Progenitor cell of endocrine pancreas (in vitro differentiated cells): ENCODE data around the gene EDN3. TPM values are rescaled to one million over a fixed set of nuclear protein-coding genes. Genes with fewer than 3 reads are reported as not detected.

ENCODE experiments used
- DNase-seq: peaks from one replicate; pipeline ENCODE4 v3.0.0; 2021; ENCODE audit warnings: low spot score; ENCODE audit not compliant: unreplicated experiment
- H3K27ac Mint-ChIP-seq: 2 replicates; pipeline ENCODE4 v1.8.0; 2021; ENCODE audit warnings: mild to moderate bottlenecking, moderate library complexity, mixed read lengths
- H3K27me3 Mint-ChIP-seq: 2 replicates; pipeline ENCODE4 v1.8.0; 2021; ENCODE audit warnings: mixed read lengths
- H3K36me3 Mint-ChIP-seq: 2 replicates; pipeline ENCODE4 v1.8.0; 2022; ENCODE audit warnings: mixed read lengths; ENCODE audit not compliant: insufficient read depth
- H3K4me1 Mint-ChIP-seq: 2 replicates; pipeline ENCODE4 v1.8.0; 2021; ENCODE audit warnings: low read depth, mixed read lengths
- H3K4me3 Mint-ChIP-seq: 2 replicates; pipeline ENCODE4 v1.8.0; 2021; ENCODE audit warnings: low read depth, mild to moderate bottlenecking, moderate library complexity, mixed read lengths
- H3K9me3 Mint-ChIP-seq: 2 replicates; pipeline ENCODE4 v1.8.0; 2021; ENCODE audit warnings: low read depth, mixed read lengths
- total RNA-seq: library from RNA; stranded (reverse); gene quantifications from 2 replicates; pipeline ENCODE4 v1.2.1, GENCODE V29; 2021
- TF ChIP-seq, protein P1 (sequence below): fragments of 200-600 bp; sonication (generic); IDR thresholded peaks from one replicate; pipeline ENCODE4 v1.5.0; 2021; ENCODE audit warnings: antibody characterized with exemption, mild to moderate bottlenecking; ENCODE audit not compliant: unreplicated experiment

EDN3 gene
- total RNA-seq, 1 donor from 2014 or later: 3.6 TPM

DNA sequence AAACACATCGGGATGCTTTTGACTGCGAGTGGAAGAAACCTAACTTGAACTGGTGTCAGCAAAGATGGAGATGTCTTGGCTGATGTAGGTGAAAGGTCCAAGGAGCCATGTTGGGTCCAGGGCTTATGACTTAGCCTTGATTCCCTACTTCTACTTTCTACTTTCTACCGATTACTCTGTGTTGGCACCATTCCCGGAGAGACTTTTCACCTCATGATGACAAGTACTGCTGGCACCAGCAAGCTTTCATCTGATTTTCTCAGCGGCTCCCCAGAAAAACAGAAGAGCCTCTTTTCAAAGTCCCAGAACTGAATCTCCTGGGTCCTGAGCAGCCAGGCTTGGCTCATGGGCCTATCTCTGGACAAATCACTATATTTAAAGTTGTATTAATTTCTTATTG is 4.9 kb upstream of the EDN3 start:
- Mint-ChIP-seq H3K4me3 (no peak overlapping the region), H3K27ac (no peak overlapping the region), H3K9me3 (no peaks in the 10 kb centered on the region), H3K36me3 (no peaks in the 10 kb centered on the region), H3K27me3 (peaks cover 87% of the 10 kb centered on the region), H3K4me1 (no peaks in the 10 kb centered on the region)
- DNase-seq: no peak
- TF ChIP-seq, protein P1, sequence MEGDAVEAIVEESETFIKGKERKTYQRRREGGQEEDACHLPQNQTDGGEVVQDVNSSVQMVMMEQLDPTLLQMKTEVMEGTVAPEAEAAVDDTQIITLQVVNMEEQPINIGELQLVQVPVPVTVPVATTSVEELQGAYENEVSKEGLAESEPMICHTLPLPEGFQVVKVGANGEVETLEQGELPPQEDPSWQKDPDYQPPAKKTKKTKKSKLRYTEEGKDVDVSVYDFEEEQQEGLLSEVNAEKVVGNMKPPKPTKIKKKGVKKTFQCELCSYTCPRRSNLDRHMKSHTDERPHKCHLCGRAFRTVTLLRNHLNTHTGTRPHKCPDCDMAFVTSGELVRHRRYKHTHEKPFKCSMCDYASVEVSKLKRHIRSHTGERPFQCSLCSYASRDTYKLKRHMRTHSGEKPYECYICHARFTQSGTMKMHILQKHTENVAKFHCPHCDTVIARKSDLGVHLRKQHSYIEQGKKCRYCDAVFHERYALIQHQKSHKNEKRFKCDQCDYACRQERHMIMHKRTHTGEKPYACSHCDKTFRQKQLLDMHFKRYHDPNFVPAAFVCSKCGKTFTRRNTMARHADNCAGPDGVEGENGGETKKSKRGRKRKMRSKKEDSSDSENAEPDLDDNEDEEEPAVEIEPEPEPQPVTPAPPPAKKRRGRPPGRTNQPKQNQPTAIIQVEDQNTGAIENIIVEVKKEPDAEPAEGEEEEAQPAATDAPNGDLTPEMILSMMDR: no peak

DNA sequence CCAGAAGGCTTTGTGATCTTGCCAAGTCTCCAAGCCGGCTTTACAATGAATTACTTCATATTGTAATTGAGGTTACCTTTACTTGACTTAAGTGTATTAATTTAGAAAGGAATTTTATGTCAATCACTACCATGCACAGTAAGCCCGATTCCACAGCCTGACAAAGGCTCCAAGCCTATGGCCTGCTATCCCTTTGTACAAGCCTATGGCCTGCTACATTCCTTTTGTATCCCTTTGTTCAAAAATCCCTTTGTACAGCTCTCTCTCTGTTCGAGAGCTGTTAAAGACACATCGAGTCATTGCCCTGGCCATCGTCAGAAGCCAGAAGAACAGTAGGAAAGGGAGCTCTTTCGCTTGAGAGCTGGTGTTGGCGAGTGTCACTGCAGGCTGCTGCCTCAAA is 2.7 kb upstream of the EDN3 start:
- no peaks in the 10 kb centered on the region for H3K9me3 Mint-ChIP-seq
- H3K27me3 Mint-ChIP-seq: peaks cover 88% of the 10 kb centered on the region
- H3K36me3 Mint-ChIP-seq: no peaks in the 10 kb centered on the region
- no peaks in the 10 kb centered on the region for H3K4me1 Mint-ChIP-seq
- H3K4me3 Mint-ChIP-seq: no peak overlapping the region
- no peak overlapping the region for H3K27ac Mint-ChIP-seq
- TF ChIP-seq, protein P1: no peak
- no peak for DNase-seq

DNA sequence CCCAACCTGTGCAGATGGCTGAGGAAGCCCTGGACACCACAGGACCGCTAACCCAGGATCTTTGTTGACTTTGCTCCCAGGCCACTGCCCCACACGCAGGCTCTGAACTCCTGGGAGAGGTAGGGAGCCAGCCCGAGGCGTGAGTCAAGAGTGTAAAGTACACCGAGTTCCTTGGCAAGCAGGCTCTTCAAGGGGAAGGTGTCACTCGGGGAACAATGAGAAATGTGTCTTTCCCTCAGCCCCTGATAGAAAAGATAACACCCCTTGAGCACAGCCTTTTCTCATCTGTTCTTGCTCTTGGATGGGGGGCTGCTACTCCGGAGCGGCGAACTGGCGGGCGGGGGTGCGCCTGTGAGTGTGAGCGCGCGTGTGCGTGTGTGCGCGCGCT is 472 bp upstream of the EDN3 start:
- peak overlapping the region; percentile 37 for H3K4me3 Mint-ChIP-seq
- no peaks in the 10 kb centered on the region for H3K4me1 Mint-ChIP-seq
- H3K27me3 Mint-ChIP-seq: peaks cover 91% of the 10 kb centered on the region
- no peak overlapping the region for H3K27ac Mint-ChIP-seq
- H3K36me3 Mint-ChIP-seq: peaks cover 3% of the 10 kb centered on the region
- TF ChIP-seq, protein P1: no peak
- H3K9me3 Mint-ChIP-seq: no peaks in the 10 kb centered on the region
- no peak for DNase-seq

DNA sequence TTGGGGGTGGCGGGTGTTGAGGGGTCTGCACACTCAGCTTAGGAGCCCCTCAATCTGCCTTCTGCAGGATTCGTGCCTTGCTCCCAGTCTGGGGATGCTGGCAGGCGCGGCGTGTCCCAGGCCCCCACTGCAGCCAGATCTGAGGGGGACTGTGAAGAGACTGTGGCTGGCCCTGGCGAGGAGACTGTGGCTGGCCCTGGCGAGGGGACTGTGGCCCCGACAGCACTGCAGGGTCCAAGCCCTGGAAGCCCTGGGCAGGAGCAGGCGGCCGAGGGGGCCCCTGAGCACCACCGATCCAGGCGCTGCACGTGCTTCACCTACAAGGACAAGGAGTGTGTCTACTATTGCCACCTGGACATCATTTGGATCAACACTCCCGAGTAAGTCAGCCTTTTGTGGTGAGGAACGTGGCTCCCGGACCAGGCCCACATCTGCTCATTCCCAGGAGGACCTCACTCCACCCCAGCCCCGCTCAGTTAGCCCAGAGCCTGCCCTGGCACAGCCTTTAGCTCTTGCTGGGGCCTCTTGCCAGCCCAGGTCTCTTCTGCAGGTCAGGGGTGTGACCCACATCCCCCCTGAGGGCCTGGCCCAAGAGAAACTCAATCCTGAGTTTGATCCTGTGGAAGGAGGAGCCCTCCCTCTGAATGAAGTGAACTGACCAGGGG is 1.1 kb downstream of the EDN3 start:
- Mint-ChIP-seq H3K4me1 (no peaks in the 10 kb centered on the region), H3K4me3 (peak overlapping the region; percentile 29)
- no peak for DNase-seq

DNA sequence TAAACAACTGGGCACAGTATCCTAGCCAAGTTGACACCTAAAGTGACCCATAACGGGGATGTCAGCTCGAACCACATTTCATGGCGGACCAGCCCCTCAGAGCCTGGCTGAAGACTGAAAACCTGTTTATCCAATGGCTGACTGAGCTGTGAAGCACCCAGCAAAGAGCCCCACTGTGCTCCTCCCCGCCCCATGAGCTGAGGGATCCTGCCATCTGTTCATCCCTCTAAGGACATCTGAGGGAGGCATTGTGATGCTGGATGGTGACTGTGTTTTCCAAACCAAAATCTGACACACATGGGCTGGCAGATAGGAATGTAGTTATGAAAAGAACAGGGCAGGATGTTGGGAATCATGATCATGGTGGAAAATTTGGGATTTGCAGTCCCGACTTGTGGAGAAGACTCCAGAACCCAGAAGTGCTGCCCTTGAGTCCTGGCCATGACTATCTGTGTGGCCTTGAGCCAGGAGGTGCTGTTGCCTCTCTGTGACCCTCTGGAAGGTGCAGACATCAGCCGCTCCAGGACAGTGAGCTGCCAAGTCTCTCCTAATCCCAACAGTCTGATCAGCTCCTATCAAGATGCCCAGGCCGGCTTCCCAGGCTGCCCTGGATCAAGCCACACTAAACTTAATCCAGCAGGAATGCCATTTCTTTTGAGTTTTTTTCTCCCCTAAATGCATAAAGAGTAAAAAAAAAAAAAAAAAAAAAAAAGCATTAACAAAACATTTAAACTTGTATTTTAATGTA is 5.7 kb downstream of the EDN3 start:
- H3K9me3 Mint-ChIP-seq: no peaks in the 10 kb centered on the region

More for the DNA sequence above, 1.1 kb downstream of the EDN3 start:
- TF ChIP-seq, protein P1: no peak
- H3K9me3 Mint-ChIP-seq: no peaks in the 10 kb centered on the region
- H3K36me3 Mint-ChIP-seq: peaks cover 3% of the 10 kb centered on the region
- H3K27me3 Mint-ChIP-seq: peaks cover 82% of the 10 kb centered on the region
- no peak overlapping the region for H3K27ac Mint-ChIP-seq

More for the DNA sequence above, 5.7 kb downstream of the EDN3 start:
- peaks cover 26% of the 10 kb centered on the region for H3K4me1 Mint-ChIP-seq
- H3K4me3 Mint-ChIP-seq: no peak overlapping the region
- TF ChIP-seq, protein P1: no peak
- H3K27me3 Mint-ChIP-seq: peaks cover 52% of the 10 kb centered on the region
- no peak for DNase-seq
- no peak overlapping the region for H3K27ac Mint-ChIP-seq
- peaks cover 3% of the 10 kb centered on the region for H3K36me3 Mint-ChIP-seq
